Vagina (tissue), 2 donors: Measurements from ENCODE around the gene CLCA2. TPM values are rescaled to one million over a fixed set of nuclear protein-coding genes. Genes with fewer than 3 reads are reported as not detected.
A peak's percentile ranks its signal among the peaks of the same experiment; 100 is the strongest.

Experiments
- DNase-seq, 2 donors: peaks; one replicate each; pipeline ENCODE4 v3.0.0-alpha.2; 2017; ENCODE audit errors: extremely low spot score in 2 of 2
- H3K27ac ChIP-seq: fragments of 200-600 bp; sonication (generic); one replicate; pipeline ENCODE4 v1.5.1; 2019
- H3K27me3 ChIP-seq: fragments of 200-600 bp; sonication (generic); one replicate; pipeline ENCODE4 v1.5.1; 2019
- H3K36me3 ChIP-seq, 2 donors: fragments of 200-600 bp; sonication (generic); one replicate each; pipeline ENCODE4 v1.5.1; 2017 to 2019
- H3K4me1 ChIP-seq: fragments of 200-600 bp; sonication (generic); one replicate; pipeline ENCODE4 v1.5.1; 2019
- H3K4me3 ChIP-seq, 2 donors: fragments of 200-600 bp; sonication (generic); 1 replicate in 1 of 2; 2 replicates in 1 of 2; pipeline ENCODE4 v1.5.1; 2016 to 2019
- H3K9me3 ChIP-seq: fragments of 200-600 bp; sonication (generic); one replicate; pipeline ENCODE4 v1.5.1; 2019
- CTCF ChIP-seq, 3 experiments: fragments of 450-650 bp in 2 of 3; fragments of 200-600 bp in 1 of 3; sonication (generic) in 1 of 3; IDR thresholded peaks; one replicate each; pipeline ENCODE4 v1.5.1; 2017 to 2019; ENCODE audit warnings: antibody characterized with exemption in 3 of 3, mild to moderate bottlenecking in 2 of 3, moderate library complexity in 2 of 3
- POLR2A ChIP-seq, 2 donors: fragments of 450-650 bp; IDR thresholded peaks; one replicate each; pipeline ENCODE4 v1.6.1; 2017; ENCODE audit warnings: antibody characterized with exemption in 2 of 2, mild to moderate bottlenecking in 2 of 2, moderate library complexity in 2 of 2
- POLR2AphosphoS5 ChIP-seq, 2 donors: sonication (generic); formaldehyde crosslinking; IDR thresholded peaks; one replicate each; pipeline ENCODE4 v1.9.0; 2017; ENCODE audit warnings: antibody characterized with exemption in 2 of 2, mild to moderate bottlenecking in 2 of 2, low read depth in 1 of 2; ENCODE audit not compliant: insufficient read depth in 1 of 2
- intact Hi-C: fragments of 100-400 bp; cut with DNase I; formaldehyde crosslinking; loops from one replicate; pipeline ENCODE4 v1.15.1; 2023
- total RNA-seq: library from RNA; depleted of rRNA; stranded (reverse); fragments of >200 nt; gene quantifications from one replicate; pipeline ENCODE4 v1.2.3, GENCODE V29; 2016

Gene CLCA2
- total RNA-seq, 1 donor from 2014 or later: 65.8 TPM

DNA sequence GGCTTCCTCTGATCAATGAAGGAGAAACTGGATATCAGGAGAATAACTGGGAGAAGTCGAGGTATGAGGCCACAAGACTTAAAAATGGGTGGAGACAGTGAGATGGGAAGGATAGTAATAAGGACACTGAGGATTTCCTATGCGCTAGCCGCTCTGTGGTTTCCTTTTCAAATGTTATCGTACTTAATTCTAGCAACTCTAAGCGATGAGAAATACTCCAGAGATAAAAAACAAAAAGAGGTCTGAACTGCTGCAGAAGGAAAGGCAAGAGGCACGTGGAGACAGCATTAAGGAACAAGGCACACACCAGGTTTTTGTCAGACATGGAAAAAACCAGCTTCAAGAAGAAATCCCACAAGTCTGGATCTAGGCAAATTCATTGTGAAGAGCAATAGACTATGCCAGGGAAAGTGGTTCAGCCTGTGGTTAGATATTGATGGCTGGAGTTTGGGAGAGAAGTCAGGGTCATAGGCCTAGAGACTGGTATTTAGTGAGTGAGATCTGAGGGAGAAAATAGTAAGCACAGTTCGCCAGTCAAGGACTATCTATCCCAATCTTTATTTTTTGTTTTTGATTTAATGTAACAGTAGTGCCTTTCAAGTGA lies 5.3 kb downstream of the CLCA2 start:
- H3K4me3 ChIP-seq: no peak overlapping the region
- H3K36me3 ChIP-seq: no peaks in the 10 kb centered on the region
- no peak for TF ChIP-seq POLR2A (IDR thresholded peaks at IDR 0.05)
- TF ChIP-seq CTCF (IDR thresholded peaks at IDR 0.05): no peak
- TF ChIP-seq POLR2AphosphoS5 (IDR thresholded peaks at IDR 0.05; ENCODE audit: insufficient read depth in 1 of 2, low read depth in 1 of 2): no peak
- no peaks in the 10 kb centered on the region for H3K9me3 ChIP-seq
- no peak for DNase-seq
- peak overlapping the region; percentile 48 for H3K27ac ChIP-seq
- intact Hi-C loops: no loop called here
- no peaks in the 10 kb centered on the region for H3K27me3 ChIP-seq
- peaks cover 15% of the 10 kb centered on the region for H3K4me1 ChIP-seq

DNA sequence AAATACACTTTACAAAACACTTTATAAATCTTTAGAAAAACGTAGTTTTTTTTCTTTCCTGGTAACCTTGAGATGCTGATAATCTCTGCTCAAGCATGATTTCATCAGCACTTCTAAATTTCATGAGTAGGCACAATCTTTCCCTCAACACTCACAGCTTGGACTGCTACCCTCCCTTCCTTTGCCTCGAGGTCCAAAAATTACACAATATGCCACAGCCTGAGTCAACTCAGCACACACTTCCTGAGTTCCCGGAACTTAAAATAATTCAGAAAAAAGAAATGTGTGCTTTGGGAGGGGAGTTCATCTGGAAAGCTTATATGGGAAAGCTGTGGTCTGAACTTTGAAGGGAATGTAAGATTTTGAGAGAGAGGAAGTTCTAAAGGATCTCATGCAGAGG lies 5.9 kb downstream of the CLCA2 start:
- H3K9me3 ChIP-seq: no peaks in the 10 kb centered on the region
- H3K27ac ChIP-seq: peak overlapping the region; percentile 59
- H3K36me3 ChIP-seq: no peaks in the 10 kb centered on the region
- no peaks in the 10 kb centered on the region for H3K27me3 ChIP-seq
- H3K4me1 ChIP-seq: peaks cover 15% of the 10 kb centered on the region
- intact Hi-C loops: no loop called here
- no peak for DNase-seq
- no peak overlapping the region for H3K4me3 ChIP-seq
- TF ChIP-seq POLR2AphosphoS5 (IDR thresholded peaks at IDR 0.05; ENCODE audit: insufficient read depth in 1 of 2, low read depth in 1 of 2): peak; percentile 34 to 93
- TF ChIP-seq CTCF (IDR thresholded peaks at IDR 0.05): no peak

DNA sequence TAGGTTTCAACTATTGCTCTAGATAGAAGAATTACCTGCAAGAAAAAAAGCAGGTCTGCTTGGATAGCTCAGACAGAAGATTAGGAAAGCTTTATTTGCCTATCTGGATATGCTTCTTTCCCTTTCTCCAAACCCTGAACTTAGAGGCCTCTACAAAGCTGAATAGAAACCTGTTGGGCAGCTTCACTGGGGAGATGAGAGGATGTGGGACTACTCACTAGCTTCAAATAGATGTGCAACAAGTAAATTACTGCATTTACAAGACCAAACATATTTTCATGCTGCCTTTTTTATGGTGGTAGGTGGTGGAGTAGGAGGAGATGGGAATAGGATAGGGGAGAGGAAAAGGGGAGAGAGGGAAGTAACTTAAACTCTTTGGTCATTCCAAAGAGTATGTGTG lies 6.4 kb downstream of the CLCA2 start:
- Histone ChIP-seq H3K4me3 (no peak overlapping the region), H3K4me1 (peaks cover 15% of the 10 kb centered on the region), H3K9me3 (no peaks in the 10 kb centered on the region), H3K36me3 (no peaks in the 10 kb centered on the region), H3K27me3 (no peaks in the 10 kb centered on the region), H3K27ac (peak overlapping the region; percentile 59)
- no peak for DNase-seq
- TF ChIP-seq CTCF (IDR thresholded peaks at IDR 0.05) (no peak), POLR2AphosphoS5 (IDR thresholded peaks at IDR 0.05; ENCODE audit: insufficient read depth in 1 of 2, low read depth in 1 of 2) (no peak), POLR2A (IDR thresholded peaks at IDR 0.05) (no peak)
- intact Hi-C loops: no loop called here

GRCh38 chr1:86434059-86434458 lies 10.1 kb downstream of the CLCA2 start:
- no peak for TF ChIP-seq POLR2AphosphoS5 (IDR thresholded peaks at IDR 0.05; ENCODE audit: insufficient read depth in 1 of 2, low read depth in 1 of 2)
- no peak for TF ChIP-seq POLR2A (IDR thresholded peaks at IDR 0.05)
- no peak for TF ChIP-seq CTCF (IDR thresholded peaks at IDR 0.05)
- H3K36me3 ChIP-seq: no peaks in the 10 kb centered on the region
- peaks cover 15% of the 10 kb centered on the region for H3K4me1 ChIP-seq
- H3K9me3 ChIP-seq: no peaks in the 10 kb centered on the region
- no peak for DNase-seq
- intact Hi-C loops: no loop called here
- no peak overlapping the region for H3K27ac ChIP-seq
- H3K27me3 ChIP-seq: no peaks in the 10 kb centered on the region
- H3K4me3 ChIP-seq: no peak overlapping the region

DNA sequence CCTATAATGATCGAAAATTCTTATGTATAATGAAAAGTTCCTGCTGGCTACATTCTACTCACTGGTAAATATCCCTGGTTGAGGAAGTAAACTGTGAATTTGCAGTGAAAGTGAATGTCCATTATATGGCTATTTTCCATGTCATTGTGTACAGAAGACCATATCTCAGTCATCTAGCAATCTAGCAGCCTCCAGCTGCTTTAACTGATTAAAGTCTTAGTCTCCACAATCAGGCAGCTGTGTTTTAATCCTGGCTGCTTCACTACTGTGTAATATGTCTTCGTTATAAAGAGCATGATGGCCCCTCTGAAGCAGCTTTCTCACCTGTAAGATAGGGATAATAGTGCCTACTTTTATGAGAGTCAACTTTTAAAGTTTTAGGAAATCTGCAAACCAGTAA lies 11.4 kb downstream of the CLCA2 start:
- peaks cover 5% of the 10 kb centered on the region for H3K4me1 ChIP-seq
- H3K27me3 ChIP-seq: no peaks in the 10 kb centered on the region
- H3K9me3 ChIP-seq: no peaks in the 10 kb centered on the region
- intact Hi-C loops: no loop called here
- no peak overlapping the region for H3K4me3 ChIP-seq
- H3K27ac ChIP-seq: no peak overlapping the region
- H3K36me3 ChIP-seq: no peaks in the 10 kb centered on the region
- no peak for DNase-seq
- TF ChIP-seq POLR2A (IDR thresholded peaks at IDR 0.05) (no peak), CTCF (IDR thresholded peaks at IDR 0.05) (no peak), POLR2AphosphoS5 (IDR thresholded peaks at IDR 0.05; ENCODE audit: insufficient read depth in 1 of 2, low read depth in 1 of 2) (no peak)
